ENCODE results near the gene PPAT. TPM values are rescaled to one million over a fixed set of nuclear protein-coding genes. Genes with fewer than 3 reads are reported as not detected.

Gene PPAT
- total RNA-seq, 3 donors from 2014 or later (not counting 1 experiment from before 2014, with no cell fraction given), result 4.3 to 8.9 (median 6.2) TPM

DNA sequence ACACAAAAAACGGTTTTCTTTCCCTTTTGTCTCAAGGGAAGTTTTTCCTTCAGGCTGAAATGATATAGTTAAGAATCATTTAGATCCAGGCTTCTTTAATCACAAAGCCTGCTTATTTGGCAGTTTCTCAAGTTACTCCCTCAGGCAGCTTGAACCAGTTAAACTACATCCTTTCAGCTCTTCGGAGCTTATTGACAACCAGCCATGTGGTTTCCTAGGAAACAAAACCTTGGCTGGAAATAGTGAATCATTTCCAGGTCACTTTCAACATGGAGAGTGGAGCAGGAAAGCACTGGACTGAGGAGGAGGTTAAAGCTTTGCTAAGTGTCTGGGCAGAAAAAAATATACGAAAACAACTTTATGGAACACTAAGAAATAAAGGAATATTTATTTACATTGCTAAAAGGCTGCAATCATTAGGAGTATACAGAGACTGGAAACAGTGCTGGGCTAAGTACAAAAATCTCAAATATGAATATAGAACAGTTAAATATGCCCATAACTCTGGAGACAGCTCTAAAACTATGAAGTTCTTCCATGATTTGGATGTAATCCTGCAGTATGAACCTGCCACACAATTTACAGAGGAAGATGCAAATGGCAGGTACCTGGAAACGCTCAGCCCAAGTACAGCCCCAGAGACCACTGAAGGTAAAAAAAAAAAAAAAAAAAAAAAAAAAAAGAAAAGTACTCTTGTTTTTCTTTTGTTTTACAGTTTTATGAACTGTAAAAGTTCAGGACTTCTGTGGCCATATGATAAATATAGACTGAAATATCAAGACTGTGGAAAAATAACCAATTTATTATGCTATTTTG is 25.0 kb downstream of the PPAT start:
- H3K4me3 Mint-ChIP-seq, result no peak overlapping the region
- H3K27ac ChIP-seq (ENCODE audit: low read length), result no peak overlapping the region

DNA sequence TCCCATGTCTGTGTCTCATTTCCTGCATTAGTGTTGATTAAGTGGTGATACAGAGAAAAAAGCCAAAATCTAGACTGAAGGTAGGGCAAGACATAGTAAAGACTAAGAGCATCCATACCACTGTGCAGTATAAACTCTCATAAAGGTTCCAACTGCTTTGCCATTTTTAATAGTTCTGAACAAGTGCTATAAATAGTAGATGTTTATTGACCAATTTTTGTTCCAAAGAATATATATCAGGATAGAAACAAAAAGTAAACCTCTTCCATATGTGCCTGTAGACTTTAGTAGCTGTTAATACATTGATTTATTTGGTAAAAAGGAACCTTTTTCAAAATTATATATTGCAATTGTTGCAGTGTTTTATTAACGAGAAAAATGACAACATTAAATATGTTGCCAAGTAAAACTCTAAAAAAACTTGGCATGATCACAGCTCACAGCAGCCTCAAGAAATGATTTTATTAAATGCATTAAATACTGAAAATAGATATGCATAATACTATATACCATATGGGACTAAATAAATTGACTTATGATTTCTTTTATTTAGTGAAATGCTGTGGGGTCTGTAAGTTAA is 25.8 kb downstream of the PPAT start:
- Histone ChIP-seq H3K36me3 (ENCODE audit: control insufficient read depth, insufficient read depth, low read length) (peaks cover 4% of the 10 kb centered on the region), H3K4me1 (ENCODE audit: control insufficient read depth, insufficient read depth, low read length) (no peaks in the 10 kb centered on the region), H3K27ac (ENCODE audit: low read length) (no peak overlapping the region), H3K9me3 (ENCODE audit: control insufficient read depth, insufficient read depth, low read length) (no peaks in the 10 kb centered on the region), H3K27me3 (ENCODE audit: control insufficient read depth, insufficient read depth, low read length) (no peaks in the 10 kb centered on the region), H3K4me3 (ENCODE audit: low read length) (no peak overlapping the region)
- Mint-ChIP-seq H3K36me3 (no peaks in the 10 kb centered on the region), H3K27ac (no peak overlapping the region), H3K9me3 (no peaks in the 10 kb centered on the region), H3K4me3 (no peak overlapping the region), H3K27me3 (ENCODE audit: low read depth in 2 of 2) (no peaks in the 10 kb centered on the region), H3K4me1 (no peaks in the 10 kb centered on the region)
- TF ChIP-seq, protein P1, sequence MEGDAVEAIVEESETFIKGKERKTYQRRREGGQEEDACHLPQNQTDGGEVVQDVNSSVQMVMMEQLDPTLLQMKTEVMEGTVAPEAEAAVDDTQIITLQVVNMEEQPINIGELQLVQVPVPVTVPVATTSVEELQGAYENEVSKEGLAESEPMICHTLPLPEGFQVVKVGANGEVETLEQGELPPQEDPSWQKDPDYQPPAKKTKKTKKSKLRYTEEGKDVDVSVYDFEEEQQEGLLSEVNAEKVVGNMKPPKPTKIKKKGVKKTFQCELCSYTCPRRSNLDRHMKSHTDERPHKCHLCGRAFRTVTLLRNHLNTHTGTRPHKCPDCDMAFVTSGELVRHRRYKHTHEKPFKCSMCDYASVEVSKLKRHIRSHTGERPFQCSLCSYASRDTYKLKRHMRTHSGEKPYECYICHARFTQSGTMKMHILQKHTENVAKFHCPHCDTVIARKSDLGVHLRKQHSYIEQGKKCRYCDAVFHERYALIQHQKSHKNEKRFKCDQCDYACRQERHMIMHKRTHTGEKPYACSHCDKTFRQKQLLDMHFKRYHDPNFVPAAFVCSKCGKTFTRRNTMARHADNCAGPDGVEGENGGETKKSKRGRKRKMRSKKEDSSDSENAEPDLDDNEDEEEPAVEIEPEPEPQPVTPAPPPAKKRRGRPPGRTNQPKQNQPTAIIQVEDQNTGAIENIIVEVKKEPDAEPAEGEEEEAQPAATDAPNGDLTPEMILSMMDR (IDR thresholded peaks at IDR 0.05), result no peak
- 83% methylated on average over 1 of the region's 1 CpG for WGBS (ENCODE audit: insufficient coverage)
- intact Hi-C loops (cut with micrococcal nuclease), result no loop called here
- DNase-seq (no peak), ATAC-seq (no peak)

More for the DNA sequence above, 25.0 kb downstream of the PPAT start:
- no peaks in the 10 kb centered on the region for H3K4me1 Mint-ChIP-seq
- intact Hi-C loops (cut with micrococcal nuclease), result no loop called here
- H3K9me3 ChIP-seq (ENCODE audit: control insufficient read depth, insufficient read depth, low read length), result no peaks in the 10 kb centered on the region
- H3K27me3 Mint-ChIP-seq (ENCODE audit: low read depth in 2 of 2), result no peaks in the 10 kb centered on the region
- H3K36me3 Mint-ChIP-seq, result no peaks in the 10 kb centered on the region
- ATAC-seq, result no peak
- no peaks in the 10 kb centered on the region for H3K27me3 ChIP-seq (ENCODE audit: control insufficient read depth, insufficient read depth, low read length)
- no peaks in the 10 kb centered on the region for H3K9me3 Mint-ChIP-seq
- no peak overlapping the region for H3K4me3 ChIP-seq (ENCODE audit: low read length)
- TF ChIP-seq, protein P1 (IDR thresholded peaks at IDR 0.05), result no peak
- WGBS (ENCODE audit: insufficient coverage), result 53% methylated on average over 2 of the region's 4 CpGs
- peaks cover 2% of the 10 kb centered on the region for H3K36me3 ChIP-seq (ENCODE audit: control insufficient read depth, insufficient read depth, low read length)
- H3K27ac Mint-ChIP-seq, result no peak overlapping the region
- no peaks in the 10 kb centered on the region for H3K4me1 ChIP-seq (ENCODE audit: control insufficient read depth, insufficient read depth, low read length)
- no peak for DNase-seq

DNA sequence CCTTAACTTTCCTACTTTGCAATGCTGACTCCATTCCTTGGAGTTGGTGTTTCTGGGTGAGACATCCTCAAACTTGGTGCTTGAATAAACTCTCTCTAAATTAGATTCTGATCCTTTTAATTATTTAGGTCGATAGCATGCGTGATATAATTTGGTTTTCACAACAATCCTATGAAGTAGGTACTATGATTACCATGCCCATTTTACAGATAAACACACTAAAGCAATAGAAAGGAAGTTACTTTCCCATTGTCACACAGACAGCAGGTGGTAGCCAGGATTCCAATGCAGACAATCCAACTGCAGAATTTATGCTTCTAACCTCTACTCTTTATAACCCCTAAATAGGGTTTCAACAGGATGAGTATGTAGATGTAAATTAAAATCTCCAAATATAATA is 26.4 kb downstream of the PPAT start:
- WGBS (ENCODE audit: insufficient coverage), result 100% methylated on average over 2 of the region's 2 CpGs
- TF ChIP-seq, protein P1 (IDR thresholded peaks at IDR 0.05), result no peak
- intact Hi-C loops (cut with micrococcal nuclease), result no loop called here
- H3K36me3 ChIP-seq (ENCODE audit: control insufficient read depth, insufficient read depth, low read length), result peaks cover 4% of the 10 kb centered on the region
- H3K9me3 ChIP-seq (ENCODE audit: control insufficient read depth, insufficient read depth, low read length), result no peaks in the 10 kb centered on the region
- no peaks in the 10 kb centered on the region for H3K36me3 Mint-ChIP-seq
- ATAC-seq, result no peak
- no peaks in the 10 kb centered on the region for H3K27me3 Mint-ChIP-seq (ENCODE audit: low read depth in 2 of 2)
- no peaks in the 10 kb centered on the region for H3K9me3 Mint-ChIP-seq
- H3K27ac Mint-ChIP-seq, result no peak overlapping the region
- H3K4me1 ChIP-seq (ENCODE audit: control insufficient read depth, insufficient read depth, low read length), result no peaks in the 10 kb centered on the region
- no peak overlapping the region for H3K4me3 Mint-ChIP-seq
- no peaks in the 10 kb centered on the region for H3K4me1 Mint-ChIP-seq
- no peak for DNase-seq
- H3K27me3 ChIP-seq (ENCODE audit: control insufficient read depth, insufficient read depth, low read length), result no peaks in the 10 kb centered on the region
- H3K27ac ChIP-seq (ENCODE audit: low read length), result no peak overlapping the region
- H3K4me3 ChIP-seq (ENCODE audit: low read length), result no peak overlapping the region

All from natural killer cell (primary cell).